ENCODE measurements around the gene RPRD2.

DNA sequence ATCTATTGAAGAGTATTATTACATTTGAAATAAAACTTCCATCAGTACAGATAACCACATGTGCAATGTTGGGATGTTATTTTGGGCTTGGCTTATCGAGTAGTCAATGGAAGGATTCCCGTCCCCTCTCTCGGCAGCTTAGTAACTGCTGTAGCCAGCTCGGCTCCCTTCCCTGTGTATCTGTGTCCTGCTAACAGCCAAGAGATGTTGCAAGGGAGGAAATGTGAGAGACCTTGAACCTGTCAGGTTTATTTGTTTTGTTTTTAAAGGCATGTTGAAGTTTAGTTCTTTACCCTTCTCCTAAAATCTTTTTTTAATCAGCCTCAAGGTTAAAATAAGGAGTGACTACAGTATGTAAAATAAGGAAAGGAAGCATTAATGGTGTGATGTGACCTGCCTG, 109.7 kb downstream of the RPRD2 start:
- TF ChIP-seq, protein P1, sequence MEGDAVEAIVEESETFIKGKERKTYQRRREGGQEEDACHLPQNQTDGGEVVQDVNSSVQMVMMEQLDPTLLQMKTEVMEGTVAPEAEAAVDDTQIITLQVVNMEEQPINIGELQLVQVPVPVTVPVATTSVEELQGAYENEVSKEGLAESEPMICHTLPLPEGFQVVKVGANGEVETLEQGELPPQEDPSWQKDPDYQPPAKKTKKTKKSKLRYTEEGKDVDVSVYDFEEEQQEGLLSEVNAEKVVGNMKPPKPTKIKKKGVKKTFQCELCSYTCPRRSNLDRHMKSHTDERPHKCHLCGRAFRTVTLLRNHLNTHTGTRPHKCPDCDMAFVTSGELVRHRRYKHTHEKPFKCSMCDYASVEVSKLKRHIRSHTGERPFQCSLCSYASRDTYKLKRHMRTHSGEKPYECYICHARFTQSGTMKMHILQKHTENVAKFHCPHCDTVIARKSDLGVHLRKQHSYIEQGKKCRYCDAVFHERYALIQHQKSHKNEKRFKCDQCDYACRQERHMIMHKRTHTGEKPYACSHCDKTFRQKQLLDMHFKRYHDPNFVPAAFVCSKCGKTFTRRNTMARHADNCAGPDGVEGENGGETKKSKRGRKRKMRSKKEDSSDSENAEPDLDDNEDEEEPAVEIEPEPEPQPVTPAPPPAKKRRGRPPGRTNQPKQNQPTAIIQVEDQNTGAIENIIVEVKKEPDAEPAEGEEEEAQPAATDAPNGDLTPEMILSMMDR (IDR thresholded peaks at IDR 0.05; ENCODE audit: insufficient read depth, low read length): no peak
- TF ChIP-seq GABPA (IDR thresholded peaks at IDR 0.05; ENCODE audit: low read depth) (no peak), POLR2AphosphoS5 (IDR thresholded peaks at IDR 0.05; ENCODE audit: low read depth) (no peak)
- TF ChIP-seq, protein P2, sequence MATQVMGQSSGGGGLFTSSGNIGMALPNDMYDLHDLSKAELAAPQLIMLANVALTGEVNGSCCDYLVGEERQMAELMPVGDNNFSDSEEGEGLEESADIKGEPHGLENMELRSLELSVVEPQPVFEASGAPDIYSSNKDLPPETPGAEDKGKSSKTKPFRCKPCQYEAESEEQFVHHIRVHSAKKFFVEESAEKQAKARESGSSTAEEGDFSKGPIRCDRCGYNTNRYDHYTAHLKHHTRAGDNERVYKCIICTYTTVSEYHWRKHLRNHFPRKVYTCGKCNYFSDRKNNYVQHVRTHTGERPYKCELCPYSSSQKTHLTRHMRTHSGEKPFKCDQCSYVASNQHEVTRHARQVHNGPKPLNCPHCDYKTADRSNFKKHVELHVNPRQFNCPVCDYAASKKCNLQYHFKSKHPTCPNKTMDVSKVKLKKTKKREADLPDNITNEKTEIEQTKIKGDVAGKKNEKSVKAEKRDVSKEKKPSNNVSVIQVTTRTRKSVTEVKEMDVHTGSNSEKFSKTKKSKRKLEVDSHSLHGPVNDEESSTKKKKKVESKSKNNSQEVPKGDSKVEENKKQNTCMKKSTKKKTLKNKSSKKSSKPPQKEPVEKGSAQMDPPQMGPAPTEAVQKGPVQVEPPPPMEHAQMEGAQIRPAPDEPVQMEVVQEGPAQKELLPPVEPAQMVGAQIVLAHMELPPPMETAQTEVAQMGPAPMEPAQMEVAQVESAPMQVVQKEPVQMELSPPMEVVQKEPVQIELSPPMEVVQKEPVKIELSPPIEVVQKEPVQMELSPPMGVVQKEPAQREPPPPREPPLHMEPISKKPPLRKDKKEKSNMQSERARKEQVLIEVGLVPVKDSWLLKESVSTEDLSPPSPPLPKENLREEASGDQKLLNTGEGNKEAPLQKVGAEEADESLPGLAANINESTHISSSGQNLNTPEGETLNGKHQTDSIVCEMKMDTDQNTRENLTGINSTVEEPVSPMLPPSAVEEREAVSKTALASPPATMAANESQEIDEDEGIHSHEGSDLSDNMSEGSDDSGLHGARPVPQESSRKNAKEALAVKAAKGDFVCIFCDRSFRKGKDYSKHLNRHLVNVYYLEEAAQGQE (IDR thresholded peaks at IDR 0.05; ENCODE audit: insufficient replicate concordance, low read depth): no peak
